ENCODE results near the gene MYO1E. TPM values are rescaled to one million over a fixed set of nuclear protein-coding genes. Genes with fewer than 3 reads are reported as not detected.

The MYO1E gene
- total and polyA plus RNA-seq, 2 donors from 2014 or later: 41.9 to 198 TPM

DNA sequence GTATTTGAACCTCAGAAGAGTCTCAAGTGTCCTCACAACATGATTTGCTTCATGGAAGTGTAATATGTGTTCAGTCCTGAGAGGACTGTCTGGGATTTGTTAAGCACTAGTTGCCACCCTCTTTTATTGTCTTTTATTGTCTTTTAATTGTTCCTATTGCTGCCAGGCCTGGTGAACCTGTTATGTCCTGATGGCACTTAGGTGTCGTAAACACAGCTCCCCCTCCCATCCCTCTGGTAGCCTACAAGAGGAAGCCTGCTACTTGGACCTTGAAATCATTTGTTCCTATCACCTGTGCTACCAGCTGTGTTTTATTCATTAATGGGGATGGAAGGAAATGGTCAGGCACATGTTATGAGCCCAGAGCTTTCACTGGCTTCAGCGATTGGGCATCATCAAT lies 248.4 kb downstream of the MYO1E start:
- Histone ChIP-seq H3K27ac (ENCODE audit: low read depth in 2 of 2, low read length in 2 of 2) (no peak overlapping the region), H3K9me3 (ENCODE audit: control insufficient read depth in 2 of 3, insufficient read depth in 1 of 3, low read length in 3 of 3) (peaks cover 0 to 5% (median 0%) of the 10 kb centered on the region in 3 donors), H3K4me3 (ENCODE audit: low read length in 3 of 3) (no peak overlapping the region), H3K27me3 (ENCODE audit: control insufficient read depth, insufficient read depth, low read length) (no peaks in the 10 kb centered on the region), H3K36me3 (ENCODE audit: control insufficient read depth in 2 of 3, insufficient read depth in 3 of 3, low read length in 3 of 3) (no peaks in the 10 kb centered on the region), H3K9ac (ENCODE audit: low read length in 3 of 3) (no peak overlapping the region), H3K4me1 (ENCODE audit: control insufficient read depth in 2 of 3, insufficient read depth in 2 of 3, low read depth in 1 of 3, low read length in 3 of 3) (no peaks in the 10 kb centered on the region)
- TF ChIP-seq CTCF (IDR thresholded peaks at IDR 0.05; ENCODE audit: borderline replicate concordance, extremely low read depth, insufficient read depth): no peak
- no peak for DNase-seq
- intact Hi-C loops (cut with DNase I): no loop called here
- no peak for FAIRE-seq

GRCh38 chr15:59120937-59121336 lies 251.7 kb downstream of the MYO1E start:
- Histone ChIP-seq H3K4me1 (ENCODE audit: control insufficient read depth in 2 of 3, insufficient read depth in 2 of 3, low read depth in 1 of 3, low read length in 3 of 3) (no peaks in the 10 kb centered on the region), H3K9me3 (ENCODE audit: control insufficient read depth in 2 of 3, insufficient read depth in 1 of 3, low read length in 3 of 3) (peaks cover 0 to 3% (median 0%) of the 10 kb centered on the region in 3 donors), H3K4me3 (ENCODE audit: low read length in 3 of 3) (no peak overlapping the region), H3K36me3 (ENCODE audit: control insufficient read depth in 2 of 3, insufficient read depth in 3 of 3, low read length in 3 of 3) (peaks cover 0 to 3% (median 0%) of the 10 kb centered on the region in 3 donors), H3K9ac (ENCODE audit: low read length in 3 of 3) (no peak overlapping the region), H3K27ac (ENCODE audit: low read depth in 2 of 2, low read length in 2 of 2) (no peak overlapping the region), H3K27me3 (ENCODE audit: control insufficient read depth, insufficient read depth, low read length) (no peaks in the 10 kb centered on the region)
- DNase-seq (no peak), FAIRE-seq (no peak)
- intact Hi-C loops (cut with DNase I): no loop called here
- TF ChIP-seq CTCF (IDR thresholded peaks at IDR 0.05; ENCODE audit: borderline replicate concordance, extremely low read depth, insufficient read depth): no peak

DNA sequence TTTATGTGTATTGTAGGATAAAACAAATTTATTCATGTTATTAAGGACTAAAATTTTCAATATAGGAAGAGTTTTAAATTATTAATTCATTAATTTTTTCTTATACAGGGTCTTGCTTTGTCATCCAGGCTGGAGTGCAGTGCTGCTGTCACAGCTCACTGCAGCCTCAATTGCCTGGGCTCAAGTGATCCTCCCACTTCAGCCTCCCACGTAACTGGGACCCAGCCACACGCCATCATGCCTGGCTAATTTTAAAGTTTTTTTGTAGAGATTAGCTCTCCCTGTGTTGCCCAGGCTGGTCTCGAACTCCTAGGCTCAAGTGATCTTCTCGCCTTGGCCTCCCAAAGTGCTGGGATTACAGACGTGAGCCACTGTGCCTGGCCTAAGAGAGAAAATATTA lies 253.0 kb downstream of the MYO1E start:
- peaks cover 0 to 2% (median 0%) of the 10 kb centered on the region in 3 donors for H3K9me3 ChIP-seq (ENCODE audit: control insufficient read depth in 2 of 3, insufficient read depth in 1 of 3, low read length in 3 of 3)
- no peak overlapping the region for H3K9ac ChIP-seq (ENCODE audit: low read length in 3 of 3)
- no peaks in the 10 kb centered on the region for H3K4me1 ChIP-seq (ENCODE audit: control insufficient read depth in 2 of 3, insufficient read depth in 2 of 3, low read depth in 1 of 3, low read length in 3 of 3)
- TF ChIP-seq CTCF (IDR thresholded peaks at IDR 0.05; ENCODE audit: borderline replicate concordance, extremely low read depth, insufficient read depth): no peak
- no peak overlapping the region for H3K27ac ChIP-seq (ENCODE audit: low read depth in 2 of 2, low read length in 2 of 2)
- no peak for DNase-seq
- H3K36me3 ChIP-seq (ENCODE audit: control insufficient read depth in 2 of 3, insufficient read depth in 3 of 3, low read length in 3 of 3): peaks cover 0 to 3% (median 0%) of the 10 kb centered on the region in 3 donors
- intact Hi-C loops (cut with DNase I): no loop called here
- no peaks in the 10 kb centered on the region for H3K27me3 ChIP-seq (ENCODE audit: control insufficient read depth, insufficient read depth, low read length)
- no peak overlapping the region for H3K4me3 ChIP-seq (ENCODE audit: low read length in 3 of 3)
- no peak for FAIRE-seq

GRCh38 chr15:59116771-59117170 lies 255.9 kb downstream of the MYO1E start:
- Histone ChIP-seq H3K4me3 (ENCODE audit: low read length in 3 of 3) (no peak overlapping the region), H3K9ac (ENCODE audit: low read length in 3 of 3) (no peak overlapping the region), H3K27ac (ENCODE audit: low read depth in 2 of 2, low read length in 2 of 2) (no peak overlapping the region), H3K36me3 (ENCODE audit: control insufficient read depth in 2 of 3, insufficient read depth in 3 of 3, low read length in 3 of 3) (peaks cover 0 to 3% (median 0%) of the 10 kb centered on the region in 3 donors), H3K4me1 (ENCODE audit: control insufficient read depth in 2 of 3, insufficient read depth in 2 of 3, low read depth in 1 of 3, low read length in 3 of 3) (no peaks in the 10 kb centered on the region), H3K27me3 (ENCODE audit: control insufficient read depth, insufficient read depth, low read length) (no peaks in the 10 kb centered on the region), H3K9me3 (ENCODE audit: control insufficient read depth in 2 of 3, insufficient read depth in 1 of 3, low read length in 3 of 3) (no peaks in the 10 kb centered on the region)
- FAIRE-seq (no peak), DNase-seq (no peak)
- intact Hi-C loops (cut with DNase I): no loop called here
- TF ChIP-seq CTCF (IDR thresholded peaks at IDR 0.05; ENCODE audit: borderline replicate concordance, extremely low read depth, insufficient read depth): no peak

All from kidney (tissue), 14 donors.